Measurements from ENCODE around the gene HYAL2.

The HYAL2 gene

DNA sequence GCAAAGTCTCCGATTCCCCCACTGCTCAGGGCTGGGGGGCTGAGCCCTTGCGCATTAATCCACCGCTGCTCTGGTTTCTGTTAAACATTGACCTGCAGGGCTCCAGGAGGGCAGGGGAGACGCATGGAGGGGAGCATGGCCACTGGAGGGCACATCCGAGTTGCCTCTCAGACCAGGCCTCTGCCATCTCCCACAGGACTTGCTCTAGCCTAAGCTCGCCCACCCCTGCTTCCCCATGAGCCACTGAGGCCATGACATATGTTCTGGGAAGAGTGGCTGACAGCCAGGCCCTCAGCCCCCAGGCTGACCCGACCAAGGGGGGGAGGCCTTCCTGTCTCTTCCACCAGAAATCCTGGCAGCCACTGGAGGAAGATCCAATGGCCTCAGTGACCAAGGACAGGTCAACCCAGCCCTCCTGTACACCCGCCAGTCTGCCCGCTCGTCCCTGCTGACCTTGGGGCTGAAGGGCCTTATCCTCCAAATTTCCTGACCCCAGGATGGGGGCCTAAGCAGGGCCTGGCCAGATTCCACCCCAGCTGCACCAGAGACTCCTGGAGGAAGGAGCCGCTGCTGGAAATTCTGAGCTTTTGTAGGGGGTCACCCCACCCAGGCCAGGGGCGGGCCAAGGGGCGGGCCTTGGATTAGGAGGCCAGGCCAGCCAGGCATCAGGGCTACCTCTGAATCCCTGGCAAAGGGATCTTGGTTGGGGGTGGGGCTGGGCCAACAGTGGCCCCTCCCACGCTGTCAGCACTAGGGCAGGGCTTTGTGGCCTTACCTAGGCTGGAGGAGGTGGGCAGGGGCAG is 19.3 kb downstream of the HYAL2 start, which contains the start of gene HYAL1:
Gene HYAL1 (minus strand): TSS at position 562 of the 803 bp plus-strand sequence. CDS start 618 bp downstream, outside the sequence.
- no peak for DNase-seq

- DNase-seq: no peak
These were observed 20.2 kb downstream of the HYAL2 start for GRCh38 chr3:50302095-50303012.

GRCh38 chr3:50300681-50301254 is 21.8 kb downstream of the HYAL2 start:
- DNase-seq: no peak

DNA sequence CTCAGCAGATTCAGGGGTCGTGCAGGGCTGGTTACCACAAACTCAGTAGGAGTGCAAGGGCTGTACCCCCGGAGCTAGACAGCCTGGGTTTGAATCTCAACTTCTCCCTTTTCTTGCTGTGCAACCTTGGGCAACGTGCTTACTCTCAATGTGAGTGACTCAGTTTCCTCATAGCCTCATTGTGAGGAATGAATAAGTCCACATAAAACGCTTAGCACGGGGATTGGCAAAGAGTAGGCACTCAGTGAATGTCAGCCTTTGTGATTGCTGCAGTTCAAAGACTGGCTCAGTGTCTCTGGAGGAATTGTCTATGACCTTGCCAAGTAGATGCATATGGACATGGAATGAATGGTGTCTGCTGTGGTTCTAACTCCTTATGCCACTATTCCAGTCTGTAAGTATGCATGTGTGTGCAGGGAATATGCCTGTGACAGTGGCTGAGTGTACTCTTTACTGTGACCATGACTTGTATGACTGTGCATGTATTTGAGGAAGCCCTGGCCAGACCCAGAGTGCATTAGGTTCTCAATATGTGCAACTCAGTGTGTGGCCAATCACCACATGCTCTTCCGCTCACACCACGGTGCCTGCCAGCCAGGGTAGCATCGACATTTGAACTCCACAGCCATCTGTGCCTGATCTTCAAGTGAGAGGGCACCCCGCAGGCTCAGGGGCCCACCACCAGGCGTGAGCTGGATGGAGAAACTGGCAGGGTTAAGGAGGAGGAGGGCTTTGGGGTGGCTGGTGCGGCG is 22.4 kb downstream of the HYAL2 start:
- no peak for DNase-seq

DNA sequence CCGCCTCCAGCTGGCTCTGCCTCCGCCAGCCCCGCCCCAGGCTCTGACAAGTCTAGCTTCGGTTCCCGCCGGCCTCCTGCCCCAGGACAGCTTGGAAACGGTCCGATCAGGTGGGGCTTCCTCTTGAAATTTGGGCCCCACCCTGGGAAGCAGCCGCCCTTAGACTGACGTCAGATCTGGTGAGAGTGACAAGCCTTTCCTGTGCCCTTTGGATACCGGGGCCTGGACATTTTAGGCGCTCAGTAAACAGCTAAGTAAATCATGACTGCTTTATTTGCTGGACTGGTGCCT is 23.0 kb downstream of the HYAL2 start:
- DNase-seq: no peak

GRCh38 chr3:50298836-50299637 is 23.5 kb downstream of the HYAL2 start, which contains the start of the genes HYAL3 and NAA80:
TSS of gene HYAL3 (minus strand) at chr3:50299405. CDS start at chr3:50295602, 3,803 bp downstream.
TSS of gene NAA80 (minus strand) at chr3:50299405. CDS start at chr3:50297463, 1,942 bp downstream.
- DNase-seq: peak; percentile 99

DNA sequence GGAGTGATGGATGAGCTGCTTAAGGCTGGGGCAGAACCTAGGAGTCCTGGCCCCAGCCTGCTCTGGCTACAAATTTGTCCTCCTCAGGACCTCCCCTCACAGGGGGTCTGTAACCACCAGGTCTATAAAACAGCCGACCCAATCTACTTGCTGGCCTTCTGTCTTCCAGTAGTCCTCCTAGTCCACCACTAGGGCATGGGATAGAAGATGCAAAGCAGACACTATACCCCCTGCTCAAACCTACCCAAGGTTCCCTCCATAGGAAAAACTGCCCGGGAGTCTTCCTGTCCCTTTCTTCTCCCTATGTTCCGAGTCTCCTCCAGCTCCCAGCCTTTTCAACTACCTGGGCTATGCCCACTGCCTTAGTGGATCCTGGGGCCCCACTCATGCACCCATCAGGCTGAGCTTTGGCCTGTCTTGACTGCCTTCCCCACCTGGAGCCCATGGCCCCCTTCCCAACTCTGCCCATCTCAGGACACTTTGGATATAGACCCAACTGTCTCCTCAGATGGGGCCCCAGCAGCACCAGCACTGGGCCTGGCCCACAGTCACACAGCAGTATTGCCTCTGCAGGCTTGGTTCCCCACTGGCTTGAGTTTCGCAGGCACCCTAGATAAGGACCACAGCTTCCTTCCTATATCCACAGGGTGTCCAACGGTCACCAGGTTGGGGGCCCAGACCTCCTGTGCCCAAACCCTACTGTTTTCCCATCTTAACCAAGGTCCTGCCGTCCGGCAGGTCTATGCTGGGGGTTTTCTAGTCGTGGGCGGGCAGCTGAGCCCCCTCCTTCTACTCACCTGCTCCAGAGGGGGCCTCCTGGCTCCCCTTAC is 24.4 kb downstream of the HYAL2 start:
- no peak for DNase-seq

DNA sequence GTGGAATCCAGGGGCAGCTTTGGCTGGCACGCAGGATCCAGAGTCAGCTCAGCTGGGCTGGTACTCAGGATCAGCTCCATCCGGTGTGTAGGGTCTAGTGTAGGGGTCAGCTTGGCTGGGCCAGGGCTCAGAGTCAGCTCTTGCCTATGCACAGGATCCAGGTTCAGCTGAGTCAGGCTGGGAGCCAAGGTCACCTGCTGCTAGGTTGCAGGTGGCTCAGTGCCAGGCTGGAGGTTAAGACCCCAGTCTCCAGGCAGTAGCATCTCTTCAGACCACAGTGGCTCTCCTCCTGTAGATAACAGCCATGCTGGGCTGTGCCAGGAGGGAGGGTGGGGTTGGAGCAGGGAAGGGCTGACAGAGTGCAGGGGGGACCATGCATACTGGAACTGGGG is 25.2 kb downstream of the HYAL2 start:
- no peak for DNase-seq

DNA sequence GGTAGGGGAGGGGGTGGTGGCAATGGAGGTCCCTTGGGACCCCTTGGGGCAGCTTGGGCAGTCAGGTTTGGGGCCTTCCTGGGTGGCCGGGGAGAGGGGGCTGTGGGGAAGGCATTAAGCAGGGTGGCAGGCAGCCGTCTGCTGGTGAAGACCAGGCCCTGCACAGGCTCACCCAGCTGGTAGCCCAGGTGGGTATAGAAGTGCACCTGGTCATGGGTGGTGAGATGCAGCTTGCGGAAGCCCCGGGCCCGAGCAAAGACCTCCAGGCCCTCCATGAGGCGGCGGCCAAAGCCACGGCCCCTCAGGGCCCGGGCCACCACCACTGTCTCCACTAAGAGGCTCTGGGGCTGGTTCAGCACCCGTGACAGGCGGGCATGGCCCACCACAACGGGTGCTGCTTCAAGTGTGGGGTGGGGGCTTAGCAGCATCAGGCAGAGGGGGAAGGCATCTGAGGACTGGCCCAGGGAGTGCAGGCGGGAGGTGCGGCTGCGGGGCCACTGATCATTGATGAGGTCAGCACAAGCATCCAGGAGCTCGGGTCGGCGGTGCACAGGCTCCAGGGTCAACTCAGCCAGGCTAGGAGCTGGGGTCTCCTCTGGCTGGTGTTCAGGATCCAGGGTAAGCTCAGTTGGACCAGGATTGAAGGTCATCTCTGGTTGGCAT is 25.7 kb downstream of the HYAL2 start:
- DNase-seq: no peak

- DNase-seq: no peak
These were observed 26.8 kb downstream of the HYAL2 start for GRCh38 chr3:50295553-50296431.

- no peak for DNase-seq
These were observed 27.8 kb downstream of the HYAL2 start for GRCh38 chr3:50294492-50295403.

GRCh38 chr3:50294089-50294488 is 28.5 kb downstream of the HYAL2 start:
- no peak for DNase-seq

DNA sequence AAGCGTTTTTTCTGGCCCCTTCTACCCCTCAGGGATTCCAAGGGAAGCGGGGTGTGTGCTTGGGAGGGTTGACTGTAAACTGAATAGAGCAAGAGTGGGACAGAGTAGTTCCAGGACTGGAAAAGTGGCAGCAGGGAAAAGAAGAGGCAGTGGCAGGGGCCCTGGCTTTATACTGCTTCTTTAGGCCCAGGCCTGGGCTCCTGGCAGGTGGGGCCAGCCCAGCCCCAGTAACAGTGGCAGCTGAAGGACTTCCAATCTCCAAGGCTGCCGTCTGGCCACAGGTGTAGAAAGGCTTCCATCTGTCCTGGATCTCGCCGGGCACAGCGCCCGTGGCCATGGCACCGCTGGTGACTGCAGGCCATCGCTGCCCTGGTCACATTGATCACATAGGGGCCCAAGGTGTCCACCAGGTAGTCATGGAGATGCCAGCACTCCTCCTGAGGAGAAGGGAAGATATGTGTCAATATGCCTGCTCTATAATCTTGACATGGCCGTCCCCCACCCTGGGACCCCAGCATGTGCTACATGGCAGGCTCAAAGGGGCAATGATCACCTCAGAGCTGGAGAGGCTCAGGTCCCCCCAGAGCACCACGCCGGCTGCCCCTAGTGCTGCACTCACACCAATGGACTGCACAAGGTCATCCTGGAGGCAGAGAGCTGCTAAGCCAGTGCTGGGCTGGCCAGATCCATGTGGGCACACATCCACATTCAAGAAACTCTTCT is 29.3 kb downstream of the HYAL2 start:
- DNase-seq: no peak

GRCh38 chr3:50292159-50293078 is 30.1 kb downstream of the HYAL2 start, which contains the start of gene IFRD2:
TSS of gene IFRD2 (minus strand) at chr3:50292429. CDS start at chr3:50292274, 155 bp downstream.
- peak; percentile 93 for DNase-seq

- no peak for DNase-seq
These were observed 32.3 kb downstream of the HYAL2 start for GRCh38 chr3:50290161-50290641.

- no peak for DNase-seq
These were observed 33.4 kb downstream of the HYAL2 start for GRCh38 chr3:50289130-50289529.
